Right atrium auricular region (tissue), 2 donors: Measurements from ENCODE around the gene TMC2. TPM values are rescaled to one million over a fixed set of nuclear protein-coding genes. Genes with fewer than 3 reads are reported as not detected.

Experiments
- DNase-seq: peaks from one replicate; pipeline ENCODE4 v3.0.0-alpha.2; 2019; ENCODE audit warnings: low spot score
- H3K27ac ChIP-seq, 2 donors: fragments of 200-600 bp; sonication (generic); 1 replicate in 1 of 2; 2 replicates in 1 of 2; pipeline ENCODE4 v1.5.1; 2016 to 2019
- H3K27me3 ChIP-seq, 2 donors: fragments of 200-600 bp; sonication (generic); one replicate each; pipeline versions ENCODE4 v1.5.1 to v1.6.0; 2017 to 2019
- H3K36me3 ChIP-seq: fragments of 200-600 bp; sonication (generic); one replicate; pipeline ENCODE4 v1.5.1; 2016
- H3K4me1 ChIP-seq, 2 donors: fragments of 200-600 bp; sonication (generic); one replicate each; pipeline versions ENCODE4 v1.5.1 to v1.6.0; 2017 to 2019
- H3K4me3 ChIP-seq, 2 donors: fragments of 200-600 bp; sonication (generic); 1 replicate in 1 of 2; 2 replicates in 1 of 2; pipeline ENCODE4 v1.5.1; 2017 to 2019; ENCODE audit warnings: mild to moderate bottlenecking in 1 of 2, moderate library complexity in 1 of 2
- H3K9me3 ChIP-seq, 2 donors: fragments of 200-600 bp; sonication (generic); one replicate each; pipeline ENCODE4 v1.5.1; 2019
- total RNA-seq, 2 donors: library from RNA; depleted of rRNA; stranded (reverse); fragments of >200 nt; gene quantifications; one replicate each; pipeline ENCODE4 v1.1.0, GENCODE V29; 2016
- TF ChIP-seq, protein P1 (sequence below), 2 donors: fragments of 200-600 bp; sonication (generic); IDR thresholded peaks; one replicate each; pipeline ENCODE4 v1.5.1; 2019; ENCODE audit warnings: antibody characterized with exemption in 2 of 2

Gene TMC2
- total RNA-seq, 2 donors from 2014 or later = not detected

DNA sequence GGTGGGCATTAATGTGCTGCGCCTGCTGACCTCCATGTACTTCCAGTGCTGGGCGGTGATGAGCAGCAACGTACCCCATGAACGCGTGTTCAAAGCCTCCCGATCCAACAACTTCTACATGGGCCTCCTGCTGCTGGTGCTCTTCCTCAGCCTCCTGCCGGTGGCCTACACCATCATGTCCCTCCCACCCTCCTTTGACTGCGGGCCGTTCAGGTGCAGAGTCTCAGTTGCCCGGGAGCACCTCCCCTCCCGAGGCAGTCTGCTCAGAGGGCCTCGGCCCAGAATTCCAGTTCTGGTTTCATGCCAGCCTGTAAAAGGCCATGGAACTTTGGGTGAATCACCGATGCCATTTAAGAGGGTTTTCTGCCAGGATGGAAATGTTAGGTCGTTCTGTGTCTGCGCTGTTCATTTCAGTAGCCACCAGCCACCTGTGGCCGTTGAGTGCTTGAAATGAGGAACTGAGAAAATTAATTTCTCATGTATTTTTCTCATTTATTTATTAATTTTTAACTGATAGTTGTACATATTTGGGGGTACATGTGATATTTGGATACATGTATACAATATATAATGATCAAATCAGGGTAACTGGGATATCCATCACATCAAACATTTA, 80.8 kb downstream of the TMC2 start:
- Histone ChIP-seq H3K27me3 (no peaks in the 10 kb centered on the region), H3K27ac (no peak overlapping the region), H3K4me1 (no peaks in the 10 kb centered on the region), H3K9me3 (peaks cover 0 to 6% of the 10 kb centered on the region in 2 donors), H3K4me3 (no peak overlapping the region), H3K36me3 (no peaks in the 10 kb centered on the region)
- TF ChIP-seq, protein P1, sequence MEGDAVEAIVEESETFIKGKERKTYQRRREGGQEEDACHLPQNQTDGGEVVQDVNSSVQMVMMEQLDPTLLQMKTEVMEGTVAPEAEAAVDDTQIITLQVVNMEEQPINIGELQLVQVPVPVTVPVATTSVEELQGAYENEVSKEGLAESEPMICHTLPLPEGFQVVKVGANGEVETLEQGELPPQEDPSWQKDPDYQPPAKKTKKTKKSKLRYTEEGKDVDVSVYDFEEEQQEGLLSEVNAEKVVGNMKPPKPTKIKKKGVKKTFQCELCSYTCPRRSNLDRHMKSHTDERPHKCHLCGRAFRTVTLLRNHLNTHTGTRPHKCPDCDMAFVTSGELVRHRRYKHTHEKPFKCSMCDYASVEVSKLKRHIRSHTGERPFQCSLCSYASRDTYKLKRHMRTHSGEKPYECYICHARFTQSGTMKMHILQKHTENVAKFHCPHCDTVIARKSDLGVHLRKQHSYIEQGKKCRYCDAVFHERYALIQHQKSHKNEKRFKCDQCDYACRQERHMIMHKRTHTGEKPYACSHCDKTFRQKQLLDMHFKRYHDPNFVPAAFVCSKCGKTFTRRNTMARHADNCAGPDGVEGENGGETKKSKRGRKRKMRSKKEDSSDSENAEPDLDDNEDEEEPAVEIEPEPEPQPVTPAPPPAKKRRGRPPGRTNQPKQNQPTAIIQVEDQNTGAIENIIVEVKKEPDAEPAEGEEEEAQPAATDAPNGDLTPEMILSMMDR (IDR thresholded peaks at IDR 0.05) = no peak
- DNase-seq = no peak

DNA sequence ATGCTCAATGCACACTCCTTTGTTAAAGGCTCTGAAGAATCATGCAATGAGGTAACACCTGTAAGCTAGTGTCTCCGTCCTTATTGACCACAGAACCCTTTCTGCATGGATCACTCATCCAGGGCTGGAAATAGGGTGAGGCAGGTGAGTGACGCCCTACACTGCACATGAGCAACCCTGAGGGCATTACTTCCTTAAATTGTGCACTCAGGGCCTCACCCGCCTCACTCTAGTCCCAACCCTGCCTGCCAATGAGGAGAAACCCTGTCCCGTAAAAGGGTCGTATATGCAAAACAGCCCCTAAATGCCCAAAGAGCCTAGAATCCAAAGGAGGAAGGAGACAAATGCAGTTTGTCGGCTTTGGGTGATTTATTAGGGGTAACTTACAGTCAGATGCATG, 82.4 kb downstream of the TMC2 start:
- H3K4me3 ChIP-seq = no peak overlapping the region
- H3K27ac ChIP-seq = no peak overlapping the region
- H3K4me1 ChIP-seq = no peaks in the 10 kb centered on the region
- H3K9me3 ChIP-seq = peaks cover 0 to 6% of the 10 kb centered on the region in 2 donors
- TF ChIP-seq, protein P1 (IDR thresholded peaks at IDR 0.05) = no peak
- no peaks in the 10 kb centered on the region for H3K36me3 ChIP-seq
- H3K27me3 ChIP-seq = no peaks in the 10 kb centered on the region
- DNase-seq = no peak

DNA sequence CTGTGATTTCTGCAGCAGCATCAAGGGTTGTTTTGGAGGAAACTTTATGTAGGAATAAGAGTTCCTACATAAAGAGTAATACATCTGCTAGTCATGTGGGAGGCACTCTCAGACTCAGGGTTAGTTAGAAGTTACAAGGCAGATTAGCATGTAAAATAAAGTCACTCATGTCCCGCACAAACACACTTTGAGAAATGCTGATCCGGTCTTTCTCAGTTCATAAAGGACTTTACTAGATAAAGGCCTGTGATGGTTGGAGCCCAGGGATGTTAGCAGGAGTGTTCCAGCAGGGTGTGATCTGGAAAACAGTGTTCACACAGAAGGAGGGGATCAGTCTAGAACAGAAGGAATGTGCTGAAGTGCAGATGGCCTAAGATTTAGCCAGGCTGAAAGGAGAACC, 83.0 kb downstream of the TMC2 start:
- TF ChIP-seq, protein P1 (IDR thresholded peaks at IDR 0.05) = no peak
- H3K4me3 ChIP-seq = no peak overlapping the region
- no peak overlapping the region for H3K27ac ChIP-seq
- DNase-seq = no peak
- no peaks in the 10 kb centered on the region for H3K27me3 ChIP-seq
- H3K36me3 ChIP-seq = no peaks in the 10 kb centered on the region
- peaks cover 0 to 6% of the 10 kb centered on the region in 2 donors for H3K9me3 ChIP-seq
- no peaks in the 10 kb centered on the region for H3K4me1 ChIP-seq

DNA sequence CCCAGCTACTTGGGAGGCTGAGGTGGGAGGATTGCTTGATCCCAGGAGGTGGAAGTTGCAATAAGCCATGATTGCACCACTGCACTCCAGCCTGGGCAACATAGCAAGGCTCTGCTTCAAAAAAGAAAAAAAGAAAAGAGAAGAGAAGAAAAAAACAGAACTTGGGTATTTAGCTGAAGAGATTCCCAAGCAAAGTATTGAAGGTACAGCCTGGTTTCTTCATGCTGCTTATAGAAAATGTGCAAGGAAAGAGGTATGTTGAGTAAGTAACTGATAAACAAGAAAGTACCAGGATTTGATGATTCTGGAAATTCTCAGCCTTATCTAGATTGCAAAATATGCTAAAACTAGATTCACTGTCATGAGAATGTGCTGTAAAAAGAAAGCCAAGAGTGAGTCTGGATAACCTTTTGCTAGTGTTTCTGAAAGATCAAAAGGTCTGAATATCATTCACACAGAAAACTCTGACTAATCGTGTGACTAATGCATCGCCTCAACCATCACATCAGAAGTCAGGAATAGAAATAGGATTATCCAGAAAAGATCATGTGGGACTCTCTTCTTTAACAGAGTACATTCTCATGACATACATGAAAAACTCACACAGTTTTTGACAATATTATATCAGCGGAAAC, 83.7 kb downstream of the TMC2 start:
- no peaks in the 10 kb centered on the region for H3K36me3 ChIP-seq
- no peak overlapping the region for H3K27ac ChIP-seq
- H3K4me1 ChIP-seq = no peaks in the 10 kb centered on the region
- H3K9me3 ChIP-seq = peaks cover 0 to 6% of the 10 kb centered on the region in 2 donors
- no peak overlapping the region for H3K4me3 ChIP-seq
- no peak for DNase-seq
- TF ChIP-seq, protein P1 (IDR thresholded peaks at IDR 0.05) = no peak
- no peaks in the 10 kb centered on the region for H3K27me3 ChIP-seq

DNA sequence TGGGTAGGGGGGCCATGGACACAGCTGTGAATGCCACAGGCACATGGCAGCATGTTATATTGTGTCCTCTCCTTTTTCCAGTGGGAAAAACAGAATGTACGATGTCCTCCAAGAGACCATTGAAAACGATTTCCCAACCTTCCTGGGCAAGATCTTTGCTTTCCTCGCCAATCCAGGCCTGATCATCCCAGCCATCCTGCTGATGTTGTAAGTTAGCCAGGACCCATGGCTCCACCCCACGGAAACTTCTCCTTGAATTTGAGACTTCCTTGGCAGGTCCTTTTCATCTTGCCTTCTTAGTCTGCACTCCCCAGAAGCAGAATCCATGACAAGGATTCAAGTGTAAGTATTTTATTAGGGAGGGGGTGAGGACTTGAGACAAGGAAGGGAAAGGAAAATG, 87.8 kb downstream of the TMC2 start:
- Histone ChIP-seq H3K9me3 (peaks cover 0 to 12% of the 10 kb centered on the region in 2 donors), H3K4me3 (no peak overlapping the region), H3K27me3 (no peaks in the 10 kb centered on the region), H3K27ac (no peak overlapping the region), H3K4me1 (no peaks in the 10 kb centered on the region), H3K36me3 (no peaks in the 10 kb centered on the region)
- TF ChIP-seq, protein P1 (IDR thresholded peaks at IDR 0.05) = no peak
- DNase-seq = peak; percentile 73
